ENCODE data around the gene PRDM2.
"Not testable (repeated sequence)": the region's sequence is repeated elsewhere in the genome, so short reads cannot be mapped to it uniquely, and the experiment has no call there.

The PRDM2 gene

DNA sequence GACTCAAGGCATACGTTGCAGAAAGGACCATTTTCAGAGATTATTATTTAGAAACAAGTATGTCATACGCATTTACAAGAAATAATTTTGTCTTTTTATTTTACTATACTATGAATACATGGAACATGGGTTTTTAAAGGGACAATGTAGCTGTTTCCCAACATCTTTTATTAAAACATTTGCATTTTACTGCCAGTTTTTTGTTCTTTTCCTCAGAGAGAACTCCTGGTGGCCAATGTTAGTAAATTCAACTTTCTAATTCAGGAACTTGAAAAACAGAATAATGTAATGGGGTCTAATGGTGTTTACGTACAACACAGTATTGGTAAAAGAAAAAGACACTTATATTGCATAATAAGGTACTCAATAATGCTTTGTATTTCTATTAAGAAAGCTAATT, 14.9 kb downstream of the PRDM2 start:
- no peak overlapping the region for H3K4me3 ChIP-seq (ENCODE audit: low read length)
- no peaks in the 10 kb centered on the region for H3K9me3 ChIP-seq (ENCODE audit: insufficient read depth, low read depth, low read length)
- H3K4me1 ChIP-seq (ENCODE audit: insufficient read depth, low read length): no peaks in the 10 kb centered on the region
- H3K36me3 ChIP-seq (ENCODE audit: insufficient read depth, low read length): no peaks in the 10 kb centered on the region
- peaks cover 21% of the 10 kb centered on the region for H3K27me3 ChIP-seq (ENCODE audit: insufficient read depth, low read length)
- no CpG with 5 or more reads among the region's 3 CpGs for WGBS
- no peak overlapping the region for H3K27ac ChIP-seq (ENCODE audit: low read depth, low read length)
- H3K9ac ChIP-seq (ENCODE audit: low read depth, low read length): no peak overlapping the region

GRCh38 chr1:13715616-13716287, 15.8 kb downstream of the PRDM2 start:
- H3K4me1 ChIP-seq (ENCODE audit: insufficient read depth, low read length); H3K9me3 ChIP-seq (ENCODE audit: insufficient read depth, low read depth, low read length); H3K4me3 ChIP-seq (ENCODE audit: low read length); H3K9ac ChIP-seq (ENCODE audit: low read depth, low read length); H3K27ac ChIP-seq (ENCODE audit: low read depth, low read length); H3K36me3 ChIP-seq (ENCODE audit: insufficient read depth, low read length): not testable (repeated sequence)
- WGBS: 95% methylated on average over 6 of the region's 9 CpGs
- H3K27me3 ChIP-seq (ENCODE audit: insufficient read depth, low read length): peaks cover 30% of the 10 kb centered on the region

GRCh38 chr1:13722808-13723360, 22.9 kb downstream of the PRDM2 start:
- Histone ChIP-seq H3K36me3 (ENCODE audit: insufficient read depth, low read length) (no peaks in the 10 kb centered on the region), H3K27me3 (ENCODE audit: insufficient read depth, low read length) (peaks cover 90% of the 10 kb centered on the region), H3K4me3 (ENCODE audit: low read length) (no peak overlapping the region), H3K9ac (ENCODE audit: low read depth, low read length) (no peak overlapping the region), H3K9me3 (ENCODE audit: insufficient read depth, low read depth, low read length) (no peaks in the 10 kb centered on the region), H3K27ac (ENCODE audit: low read depth, low read length) (no peak overlapping the region), H3K4me1 (ENCODE audit: insufficient read depth, low read length) (no peaks in the 10 kb centered on the region)
- 94% methylated on average over 7 of the region's 7 CpGs for WGBS

DNA sequence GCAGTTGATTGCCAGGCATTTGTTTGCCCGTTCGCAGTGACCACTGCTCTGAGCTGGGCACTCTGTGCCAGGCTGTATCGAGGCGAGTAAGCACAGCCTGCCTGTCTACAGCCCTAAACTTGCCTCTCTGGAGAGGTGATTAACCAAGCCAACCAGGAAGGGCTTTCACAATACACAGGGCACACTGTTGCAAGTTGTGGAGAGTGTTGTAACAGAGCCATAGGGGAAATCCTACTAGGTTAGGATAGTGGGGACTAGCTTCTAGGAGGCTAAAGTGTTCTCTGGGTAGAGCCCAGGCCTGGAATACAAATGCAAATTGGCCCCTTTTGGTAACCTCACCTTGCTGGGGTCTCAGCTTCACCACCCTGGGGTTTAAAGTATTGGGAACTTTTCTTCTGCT, 23.8 kb downstream of the PRDM2 start:
- Histone ChIP-seq H3K9ac (ENCODE audit: low read depth, low read length) (no peak overlapping the region), H3K36me3 (ENCODE audit: insufficient read depth, low read length) (no peaks in the 10 kb centered on the region), H3K27ac (ENCODE audit: low read depth, low read length) (no peak overlapping the region), H3K27me3 (ENCODE audit: insufficient read depth, low read length) (peaks cover 86% of the 10 kb centered on the region), H3K4me1 (ENCODE audit: insufficient read depth, low read length) (no peaks in the 10 kb centered on the region), H3K9me3 (ENCODE audit: insufficient read depth, low read depth, low read length) (no peaks in the 10 kb centered on the region), H3K4me3 (ENCODE audit: low read length) (no peak overlapping the region)
- WGBS: 69% methylated on average over 4 of the region's 4 CpGs

GRCh38 chr1:13725714-13726175, 25.8 kb downstream of the PRDM2 start:
- Histone ChIP-seq H3K9ac (ENCODE audit: low read depth, low read length) (no peak overlapping the region), H3K27me3 (ENCODE audit: insufficient read depth, low read length) (peaks cover 67% of the 10 kb centered on the region)

GRCh38 chr1:13728091-13728715, 28.2 kb downstream of the PRDM2 start:
- no peaks in the 10 kb centered on the region for H3K4me1 ChIP-seq (ENCODE audit: insufficient read depth, low read length)
- no peak overlapping the region for H3K27ac ChIP-seq (ENCODE audit: low read depth, low read length)
- H3K9me3 ChIP-seq (ENCODE audit: insufficient read depth, low read depth, low read length): no peaks in the 10 kb centered on the region
- no peak overlapping the region for H3K9ac ChIP-seq (ENCODE audit: low read depth, low read length)
- H3K36me3 ChIP-seq (ENCODE audit: insufficient read depth, low read length): peaks cover 5% of the 10 kb centered on the region; the same call in 1 of the 2 replicates
- H3K27me3 ChIP-seq (ENCODE audit: insufficient read depth, low read length): peaks cover 42% of the 10 kb centered on the region
- no peak overlapping the region for H3K4me3 ChIP-seq (ENCODE audit: low read length)
- 83% methylated on average over 4 of the region's 4 CpGs for WGBS

More at GRCh38 chr1:13725714-13726175, 25.8 kb downstream of the PRDM2 start:
- WGBS: 73% methylated on average over 4 of the region's 4 CpGs
- no peaks in the 10 kb centered on the region for H3K36me3 ChIP-seq (ENCODE audit: insufficient read depth, low read length)
- no peaks in the 10 kb centered on the region for H3K4me1 ChIP-seq (ENCODE audit: insufficient read depth, low read length)
- H3K9me3 ChIP-seq (ENCODE audit: insufficient read depth, low read depth, low read length): no peaks in the 10 kb centered on the region
- H3K27ac ChIP-seq (ENCODE audit: low read depth, low read length): no peak overlapping the region
- no peak overlapping the region for H3K4me3 ChIP-seq (ENCODE audit: low read length)

GRCh38 chr1:13730291-13730690, 30.3 kb downstream of the PRDM2 start:
- Histone ChIP-seq H3K4me1 (ENCODE audit: insufficient read depth, low read length) (no peaks in the 10 kb centered on the region), H3K27me3 (ENCODE audit: insufficient read depth, low read length) (peaks cover 21% of the 10 kb centered on the region), H3K36me3 (ENCODE audit: insufficient read depth, low read length) (peaks cover 5% of the 10 kb centered on the region; the same call in 1 of the 2 replicates), H3K9ac (ENCODE audit: low read depth, low read length) (no peak overlapping the region), H3K4me3 (ENCODE audit: low read length) (no peak overlapping the region), H3K27ac (ENCODE audit: low read depth, low read length) (no peak overlapping the region), H3K9me3 (ENCODE audit: insufficient read depth, low read depth, low read length) (no peaks in the 10 kb centered on the region)
- WGBS: 91% methylated on average over 1 of the region's 1 CpG

- no peak overlapping the region for H3K4me3 ChIP-seq (ENCODE audit: low read length)
- 90% methylated on average over 12 of the region's 12 CpGs for WGBS
These were observed 30.9 kb downstream of the PRDM2 start for GRCh38 chr1:13730751-13731482.

DNA sequence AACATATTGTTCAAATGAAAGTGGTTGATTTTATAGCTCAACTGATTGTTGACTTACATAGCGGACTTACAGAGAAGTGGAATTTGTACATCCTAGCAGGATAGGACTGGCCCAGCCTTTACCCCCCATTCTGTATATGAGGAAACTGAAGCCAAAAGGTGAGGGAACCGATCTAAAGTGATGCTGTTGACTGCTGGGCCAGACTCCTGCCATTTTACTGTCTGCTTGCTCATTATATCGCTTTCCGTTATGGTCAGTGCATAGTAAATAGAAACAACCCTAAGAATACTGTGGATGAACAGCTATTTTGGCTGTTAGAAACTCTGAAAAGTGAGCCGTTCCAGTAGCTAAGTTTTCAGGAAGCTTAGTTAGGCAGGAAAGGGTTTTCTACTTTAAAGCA, 31.9 kb downstream of the PRDM2 start:
- WGBS: 98% methylated on average over 5 of the region's 5 CpGs
- no peaks in the 10 kb centered on the region for H3K4me1 ChIP-seq (ENCODE audit: insufficient read depth, low read length)
- no peak overlapping the region for H3K27ac ChIP-seq (ENCODE audit: low read depth, low read length)
- peaks cover 5% of the 10 kb centered on the region for H3K27me3 ChIP-seq (ENCODE audit: insufficient read depth, low read length)
- no peak overlapping the region for H3K9ac ChIP-seq (ENCODE audit: low read depth, low read length)
- no peaks in the 10 kb centered on the region for H3K9me3 ChIP-seq (ENCODE audit: insufficient read depth, low read depth, low read length)
- H3K36me3 ChIP-seq (ENCODE audit: insufficient read depth, low read length): peaks cover 5% of the 10 kb centered on the region; the same call in 1 of the 2 replicates
- H3K4me3 ChIP-seq (ENCODE audit: low read length): no peak overlapping the region

More at GRCh38 chr1:13730751-13731482, 30.9 kb downstream of the PRDM2 start:
- Histone ChIP-seq H3K27me3 (ENCODE audit: insufficient read depth, low read length) (peaks cover 15% of the 10 kb centered on the region), H3K27ac (ENCODE audit: low read depth, low read length) (no peak overlapping the region), H3K9ac (ENCODE audit: low read depth, low read length) (no peak overlapping the region), H3K36me3 (ENCODE audit: insufficient read depth, low read length) (peaks cover 5% of the 10 kb centered on the region; the same call in 1 of the 2 replicates), H3K9me3 (ENCODE audit: insufficient read depth, low read depth, low read length) (no peaks in the 10 kb centered on the region), H3K4me1 (ENCODE audit: insufficient read depth, low read length) (no peaks in the 10 kb centered on the region)

DNA sequence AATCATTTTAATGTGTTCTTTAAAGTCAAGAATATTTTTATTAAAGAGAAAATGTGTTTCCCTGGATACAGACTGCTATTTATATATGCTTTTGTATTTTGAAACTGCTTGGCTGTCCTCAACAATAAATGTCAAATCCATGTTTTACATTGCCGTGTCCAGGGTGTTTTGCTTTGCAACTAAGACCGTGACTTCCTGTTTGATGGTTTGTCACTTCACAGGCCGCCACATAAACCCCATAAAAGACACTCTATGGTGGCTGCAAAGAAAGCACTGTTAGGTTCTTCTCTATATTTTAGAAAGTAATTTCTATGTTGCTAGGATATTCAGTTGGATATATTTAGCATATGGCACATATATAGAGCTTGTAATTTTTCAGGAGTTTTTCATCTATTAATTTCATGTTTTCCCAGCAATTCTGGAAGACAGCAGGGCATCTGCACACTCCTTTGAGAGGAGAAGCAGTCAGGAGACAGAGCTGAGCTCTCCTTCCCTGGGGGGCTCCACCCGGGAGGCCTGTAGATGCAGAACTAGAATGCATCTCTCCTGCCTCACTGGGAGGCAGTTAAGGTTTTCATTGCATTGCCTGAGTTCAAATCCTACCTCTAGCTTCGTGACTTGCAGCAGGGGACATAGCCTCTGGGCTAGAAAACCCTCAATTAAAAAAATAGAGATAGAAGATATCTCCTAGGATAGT, 33.1 kb downstream of the PRDM2 start:
- Histone ChIP-seq H3K4me3 (ENCODE audit: low read length) (no peak overlapping the region), H3K27me3 (ENCODE audit: insufficient read depth, low read length) (0 out of 2 replicates have a peak, but pooled peaks cover under 1% of the 10 kb centered on the region), H3K36me3 (ENCODE audit: insufficient read depth, low read length) (peaks cover 5% of the 10 kb centered on the region; the same call in 1 of the 2 replicates), H3K9me3 (ENCODE audit: insufficient read depth, low read depth, low read length) (no peaks in the 10 kb centered on the region), H3K4me1 (ENCODE audit: insufficient read depth, low read length) (peaks cover 4% of the 10 kb centered on the region; the same call in 1 of the 2 replicates), H3K9ac (ENCODE audit: low read depth, low read length) (no peak overlapping the region), H3K27ac (ENCODE audit: low read depth, low read length) (no peak overlapping the region)
- WGBS: 95% methylated on average over 5 of the region's 5 CpGs
